Limb (tissue), 2 donors: ENCODE data around the gene SUGP1.

Experiments used
- DNase-seq, 2 donors: peaks; one replicate each; pipeline ENCODE4 v3.0.0-alpha.2; 2016; ENCODE audit errors: extremely low spot score in 2 of 2

The SUGP1 gene

DNA sequence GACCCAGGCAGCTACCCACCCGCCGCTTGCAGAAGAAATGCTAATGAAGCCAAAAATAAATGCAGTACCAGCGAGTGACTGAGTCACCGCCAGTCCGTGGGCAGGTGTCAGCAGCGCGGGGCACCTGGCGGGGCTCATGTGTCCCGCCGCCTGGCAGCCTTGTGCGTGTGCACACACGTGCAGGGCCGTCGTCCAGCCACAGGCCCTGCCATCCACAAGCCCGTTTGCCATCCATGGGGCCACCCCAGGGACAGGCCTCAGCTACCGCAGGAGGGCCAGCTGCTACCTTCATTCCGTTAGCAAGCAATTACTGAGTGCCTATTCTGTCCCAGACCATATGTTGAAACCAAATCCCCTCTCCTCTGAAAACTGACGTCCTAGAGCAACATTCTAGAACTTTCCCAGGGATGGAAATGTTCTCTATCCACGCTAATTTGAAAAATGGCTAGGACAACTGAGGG lies 88.0 kb downstream of the SUGP1 start:
- DNase-seq = peak in 1 of 2 donors; percentile 19

DNA sequence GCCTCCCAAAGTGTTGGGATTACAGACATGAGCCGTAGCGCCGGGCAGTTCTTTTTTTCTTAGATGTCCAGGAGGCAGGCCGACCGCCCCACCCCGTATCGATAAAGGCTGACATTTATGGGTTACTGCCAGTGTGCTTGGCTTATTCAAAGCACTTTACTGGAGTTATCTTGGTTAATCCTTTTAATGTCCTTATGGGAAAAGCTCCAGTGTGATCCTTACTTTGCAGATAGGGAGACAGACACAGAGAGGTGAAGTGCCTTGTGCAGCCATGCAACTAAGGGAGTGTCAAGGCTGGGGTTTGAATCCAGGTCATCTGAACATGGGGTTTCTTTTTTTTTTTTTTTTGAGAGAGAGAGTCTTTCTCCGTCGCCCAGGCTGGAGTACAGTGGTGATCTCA lies 89.3 kb downstream of the SUGP1 start:
- no peak for DNase-seq

DNA sequence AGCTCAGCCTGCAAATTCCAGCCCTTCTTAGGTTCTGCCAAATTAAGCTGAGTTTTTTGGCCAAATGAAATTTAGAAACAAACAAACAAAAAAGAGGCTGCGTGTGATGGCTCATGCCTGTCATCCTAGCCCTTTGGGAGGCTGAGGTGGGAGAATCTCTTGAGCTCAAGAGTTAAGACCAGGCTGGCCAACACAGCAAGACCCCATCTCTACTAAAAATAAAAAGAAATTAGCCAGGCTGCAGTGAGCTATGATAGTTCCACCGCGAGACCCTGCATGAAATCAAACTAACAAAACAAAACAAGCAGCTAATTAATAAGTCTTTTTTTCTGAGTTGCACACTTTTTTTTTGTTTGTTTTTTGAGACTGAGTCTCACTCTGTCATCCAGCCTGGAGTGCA lies 90.6 kb downstream of the SUGP1 start:
- DNase-seq = no peak

DNA sequence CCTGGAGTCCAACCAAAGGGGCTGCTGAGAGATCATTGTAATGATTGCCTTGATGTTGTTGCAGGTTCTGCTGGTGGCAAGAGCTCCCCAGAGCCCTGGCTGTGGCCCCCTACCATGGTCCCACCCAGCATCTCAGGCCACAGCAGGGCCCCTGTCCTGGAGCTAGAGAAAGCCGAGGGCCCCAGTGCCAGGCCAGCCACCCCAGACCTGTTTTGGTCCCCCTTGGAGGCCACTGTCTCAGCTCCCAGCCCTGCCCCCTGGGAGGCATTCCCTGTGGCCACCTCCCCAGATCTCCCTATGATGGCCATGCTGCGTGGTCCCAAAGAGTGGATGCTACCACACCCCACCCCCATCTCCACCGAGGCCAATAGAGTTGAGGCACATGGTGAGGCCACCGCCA lies 93.1 kb downstream of the SUGP1 start:
- no peak for DNase-seq

DNA sequence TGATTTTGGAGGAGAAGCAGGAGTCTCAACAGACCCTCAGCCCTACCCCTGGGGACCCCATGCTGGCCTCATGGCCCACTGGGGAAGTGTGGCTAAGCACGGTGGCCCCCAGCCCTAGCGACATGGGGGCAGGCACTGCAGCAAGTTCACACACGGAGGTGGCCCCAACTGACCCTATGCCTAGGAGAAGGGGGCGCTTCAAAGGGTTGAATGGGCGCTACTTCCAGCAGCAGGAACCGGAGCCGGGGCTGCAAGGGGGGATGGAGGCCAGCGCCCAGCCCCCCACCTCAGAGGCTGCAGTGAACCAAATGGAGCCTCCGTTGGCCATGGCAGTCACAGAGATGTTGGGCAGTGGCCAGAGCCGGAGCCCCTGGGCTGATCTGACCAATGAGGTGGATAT lies 93.6 kb downstream of the SUGP1 start:
- no peak for DNase-seq

DNA sequence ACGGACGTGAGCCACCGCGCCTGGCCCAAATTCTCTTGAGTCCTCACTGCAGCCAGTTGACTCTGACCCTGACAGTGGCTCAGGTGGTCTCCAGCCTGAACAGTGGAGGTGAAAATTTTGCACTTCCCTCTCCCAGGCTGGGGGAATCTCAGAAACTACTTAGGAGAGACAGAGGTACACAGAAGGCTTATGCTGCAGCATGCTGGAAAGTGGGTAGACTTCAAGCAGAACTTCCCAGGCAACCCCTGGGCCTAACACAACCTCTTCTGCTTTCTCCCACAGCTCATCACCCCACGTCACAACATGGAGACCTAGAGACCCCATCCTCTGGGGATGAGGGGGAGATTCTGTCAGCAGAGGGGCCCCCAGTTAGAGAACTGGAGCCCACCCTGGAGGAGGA lies 94.1 kb downstream of the SUGP1 start:
- DNase-seq = no peak
